ENCODE results near the gene LTB4R.

Gene LTB4R

GRCh38 chr14:24283796-24284460 lies 27.4 kb upstream of the LTB4R start:
- Histone ChIP-seq H3K27me3 (ENCODE audit: low read depth, low read length) (peaks cover 7% of the 10 kb centered on the region), H4K20me1 (ENCODE audit: insufficient read depth, low read length) (no peaks in the 10 kb centered on the region; the same call in 1 of the 2 replicates), H3K36me3 (replicated peaks; ENCODE audit: low read depth, low read length) (no peaks in the 10 kb centered on the region), H2AFZ (ENCODE audit: low read depth, low read length) (no peak overlapping the region), H3K9ac (ENCODE audit: low read length) (no peak overlapping the region), H3K9me3 (ENCODE audit: insufficient read depth, low read length) (no peaks in the 10 kb centered on the region), H3K4me2 (ENCODE audit: low read length) (no peak overlapping the region), H3K4me3 (ENCODE audit: low read length) (no peak overlapping the region), H3K27ac (ENCODE audit: low read length) (no peak overlapping the region), H3K79me2 (ENCODE audit: low read length) (no peaks in the 10 kb centered on the region), H3K4me1 (ENCODE audit: low read length) (peaks cover 15% of the 10 kb centered on the region)
- TF ChIP-seq CTCF (IDR thresholded peaks at IDR 0.05; ENCODE audit: low read depth, low read length) (no peak), EZH2phosphoT487 (IDR thresholded peaks at IDR 0.05; ENCODE audit: low read depth) (no peak)

DNA sequence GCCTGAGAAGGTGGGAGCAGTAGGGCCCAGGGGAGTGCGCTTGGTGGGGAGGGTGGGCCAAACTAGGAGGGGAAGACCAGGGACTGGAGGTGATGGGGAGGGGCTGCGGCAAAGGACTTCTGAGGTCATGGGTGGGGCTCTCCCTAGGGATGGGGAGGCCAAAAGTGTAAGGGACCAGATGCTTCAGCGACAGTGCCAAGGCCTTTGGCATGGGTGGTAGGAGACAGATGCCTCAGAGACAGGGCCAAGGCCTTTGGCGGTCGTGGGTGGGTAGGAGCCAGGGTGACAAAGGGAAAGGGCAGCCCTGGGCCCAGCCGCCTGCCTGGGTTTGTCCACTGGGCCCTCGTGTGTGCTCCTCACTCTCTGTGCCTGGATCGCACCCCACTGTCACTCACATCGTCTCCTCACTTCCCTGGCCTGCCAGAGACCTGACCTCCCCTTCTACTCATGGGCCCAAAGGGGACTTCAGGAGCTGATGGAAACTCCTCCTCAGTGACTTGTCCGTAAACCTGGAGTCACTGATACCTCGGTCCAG lies 26.7 kb upstream of the LTB4R start:
- no peak overlapping the region for H3K4me3 ChIP-seq (ENCODE audit: low read length)
- no peak overlapping the region for H3K4me2 ChIP-seq (ENCODE audit: low read length)
- no peaks in the 10 kb centered on the region for H3K79me2 ChIP-seq (ENCODE audit: low read length)
- peaks cover 7% of the 10 kb centered on the region for H3K27me3 ChIP-seq (ENCODE audit: low read depth, low read length)
- no peak overlapping the region for H3K27ac ChIP-seq (ENCODE audit: low read length)
- TF ChIP-seq EZH2phosphoT487 (IDR thresholded peaks at IDR 0.05; ENCODE audit: low read depth) (no peak), CTCF (IDR thresholded peaks at IDR 0.05; ENCODE audit: low read depth, low read length) (no peak)
- peaks cover 4% of the 10 kb centered on the region; the same call in 1 of the 2 replicates for H4K20me1 ChIP-seq (ENCODE audit: insufficient read depth, low read length)
- H3K36me3 ChIP-seq (replicated peaks; ENCODE audit: low read depth, low read length) = no peaks in the 10 kb centered on the region
- no peaks in the 10 kb centered on the region for H3K9me3 ChIP-seq (ENCODE audit: insufficient read depth, low read length)
- H3K4me1 ChIP-seq (ENCODE audit: low read length) = peaks cover 13% of the 10 kb centered on the region
- H3K9ac ChIP-seq (ENCODE audit: low read length) = no peak overlapping the region
- H2AFZ ChIP-seq (ENCODE audit: low read depth, low read length) = no peak overlapping the region

- Histone ChIP-seq H3K36me3 (replicated peaks; ENCODE audit: low read depth, low read length) (peaks cover 4% of the 10 kb centered on the region), H3K4me2 (ENCODE audit: low read length) (no peak overlapping the region), H3K4me1 (ENCODE audit: low read length) (peaks cover 13% of the 10 kb centered on the region), H3K27ac (ENCODE audit: low read length) (no peak overlapping the region), H3K4me3 (ENCODE audit: low read length) (no peak overlapping the region), H3K79me2 (ENCODE audit: low read length) (no peaks in the 10 kb centered on the region), H2AFZ (ENCODE audit: low read depth, low read length) (no peak overlapping the region), H4K20me1 (ENCODE audit: insufficient read depth, low read length) (peaks cover 10% of the 10 kb centered on the region), H3K9ac (ENCODE audit: low read length) (no peak overlapping the region), H3K27me3 (ENCODE audit: low read depth, low read length) (peaks cover 7% of the 10 kb centered on the region), H3K9me3 (ENCODE audit: insufficient read depth, low read length) (no peaks in the 10 kb centered on the region)
- TF ChIP-seq CTCF (IDR thresholded peaks at IDR 0.05; ENCODE audit: low read depth, low read length) (no peak), EZH2phosphoT487 (IDR thresholded peaks at IDR 0.05; ENCODE audit: low read depth) (no peak)
Observed at GRCh38 chr14:24285351-24285750, 26.0 kb upstream of the LTB4R start.

GRCh38 chr14:24286996-24287395 lies 24.3 kb upstream of the LTB4R start:
- peaks cover 29% of the 10 kb centered on the region for H3K4me1 ChIP-seq (ENCODE audit: low read length)
- H3K79me2 ChIP-seq (ENCODE audit: low read length) = no peaks in the 10 kb centered on the region
- H3K4me3 ChIP-seq (ENCODE audit: low read length) = no peak overlapping the region
- no peak overlapping the region for H3K27ac ChIP-seq (ENCODE audit: low read length)
- H3K9ac ChIP-seq (ENCODE audit: low read length) = no peak overlapping the region
- H2AFZ ChIP-seq (ENCODE audit: low read depth, low read length) = no peak overlapping the region
- peaks cover 10% of the 10 kb centered on the region for H3K36me3 ChIP-seq (replicated peaks; ENCODE audit: low read depth, low read length)
- no peak overlapping the region for H3K4me2 ChIP-seq (ENCODE audit: low read length)
- TF ChIP-seq CTCF (IDR thresholded peaks at IDR 0.05; ENCODE audit: low read depth, low read length) (no peak), EZH2phosphoT487 (IDR thresholded peaks at IDR 0.05; ENCODE audit: low read depth) (no peak)
- no peaks in the 10 kb centered on the region for H3K9me3 ChIP-seq (ENCODE audit: insufficient read depth, low read length)
- peaks cover 24% of the 10 kb centered on the region for H4K20me1 ChIP-seq (ENCODE audit: insufficient read depth, low read length)
- peaks cover 13% of the 10 kb centered on the region for H3K27me3 ChIP-seq (ENCODE audit: low read depth, low read length)

All from OCI-LY3 (cell line).